Stimulated activated CD4-positive, alpha-beta T cell treated with anti-CD3 and anti-CD28 coated beads, TNF-alpha, amount 100 ng/mL, for 1 hour (primary cell): ENCODE results near the gene SLC2A4RG.
"Not testable (repeated sequence)": the region's sequence is repeated elsewhere in the genome, so short reads cannot be mapped to it uniquely, and the experiment has no call there.

ENCODE experiments used
- DNase-seq, 3 donors: peaks; one replicate each; pipeline ENCODE4 v3.0.0-alpha.2; 2020; ENCODE audit warnings: low read depth in 3 of 3, low spot score in 1 of 3

Gene SLC2A4RG

DNA sequence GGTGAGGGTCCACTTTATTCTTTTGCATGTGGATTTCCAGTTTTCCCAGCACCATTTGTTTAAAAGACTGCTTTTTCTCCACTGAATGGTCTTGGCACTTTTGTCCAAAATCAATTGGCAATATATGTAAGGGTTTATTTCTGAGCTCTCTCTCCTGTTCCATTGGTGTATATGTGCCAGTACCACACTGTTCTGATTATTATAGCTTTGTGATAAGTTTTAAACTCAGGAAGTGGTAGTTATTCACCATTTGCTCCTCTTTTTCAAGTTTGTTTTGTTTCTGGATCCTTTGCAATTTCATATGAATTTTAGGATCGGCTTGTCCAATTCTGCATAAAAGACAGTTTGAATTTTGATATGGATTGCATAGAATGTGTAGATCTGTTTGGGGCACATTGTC, 27.4 kb upstream of the SLC2A4RG start:
- no peak for DNase-seq

DNA sequence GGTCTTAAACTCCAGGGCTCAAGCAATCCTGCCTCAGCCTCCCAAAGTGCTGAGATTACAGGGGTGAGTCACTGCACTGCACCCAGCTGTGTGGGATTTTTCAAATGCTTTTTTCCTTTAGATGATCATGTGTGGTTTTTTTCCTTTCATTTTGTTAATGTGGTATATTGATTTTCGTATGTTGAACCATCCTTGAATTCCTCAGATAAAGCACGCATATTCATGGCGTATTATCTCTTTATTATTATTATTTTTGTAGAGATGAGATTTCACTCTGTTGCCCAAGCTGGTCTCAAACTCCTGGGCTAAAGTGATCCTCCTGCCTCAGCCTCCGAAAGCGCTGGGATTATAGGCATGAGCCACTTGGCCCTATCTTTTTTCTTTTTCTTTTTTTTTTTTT, 24.7 kb upstream of the SLC2A4RG start:
- DNase-seq: no peak

DNA sequence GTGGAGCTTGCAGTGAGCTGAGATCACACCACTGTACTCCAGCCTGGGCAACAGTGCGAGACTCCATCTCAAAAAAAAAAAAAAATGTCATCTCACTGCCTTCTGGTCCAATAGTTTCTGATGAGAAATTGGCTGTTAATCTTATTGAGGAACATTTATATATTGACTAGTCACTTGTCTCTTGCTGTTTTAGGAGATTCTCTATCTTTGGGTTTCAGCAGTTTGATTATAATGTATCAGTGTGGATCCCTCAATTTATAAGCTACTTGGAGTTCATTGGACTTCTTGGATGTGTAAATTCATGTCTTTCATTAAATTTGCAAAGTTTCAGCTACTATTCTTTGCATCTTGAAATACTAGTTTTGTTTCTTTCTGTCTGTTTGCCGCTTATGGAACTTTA, 20.6 kb upstream of the SLC2A4RG start:
- no peak for DNase-seq

DNA sequence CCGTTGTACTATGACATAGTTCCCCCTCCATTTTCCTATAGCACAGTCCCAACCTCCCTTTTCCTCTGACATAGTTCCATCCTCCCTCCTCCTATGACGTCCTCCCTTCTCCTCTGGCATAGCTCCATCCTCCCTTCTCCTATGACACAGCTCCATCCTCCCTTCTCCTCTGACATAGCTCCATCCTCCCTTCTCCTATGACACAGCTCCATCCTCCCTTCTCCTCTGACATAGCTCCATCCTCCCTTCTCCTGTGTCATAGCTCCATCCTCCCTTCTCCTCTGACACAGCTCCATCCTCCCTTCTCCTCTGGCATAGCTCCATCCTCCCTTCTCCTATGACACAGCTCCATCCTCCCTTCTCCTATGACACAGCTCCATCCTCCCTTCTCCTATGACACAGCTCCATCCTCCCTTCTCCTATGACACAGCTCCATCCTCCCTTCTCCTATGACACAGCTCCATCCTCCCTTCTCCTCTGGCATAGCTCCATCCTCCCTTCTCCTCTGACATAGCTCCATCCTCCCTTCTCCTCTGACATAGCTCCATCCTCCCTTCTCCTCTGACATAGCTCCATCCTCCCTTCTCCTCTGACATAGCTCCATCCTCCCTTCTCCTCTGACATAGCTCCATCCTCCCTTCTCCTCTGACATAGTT, 16.5 kb upstream of the SLC2A4RG start:
- DNase-seq: not testable (repeated sequence)

DNA sequence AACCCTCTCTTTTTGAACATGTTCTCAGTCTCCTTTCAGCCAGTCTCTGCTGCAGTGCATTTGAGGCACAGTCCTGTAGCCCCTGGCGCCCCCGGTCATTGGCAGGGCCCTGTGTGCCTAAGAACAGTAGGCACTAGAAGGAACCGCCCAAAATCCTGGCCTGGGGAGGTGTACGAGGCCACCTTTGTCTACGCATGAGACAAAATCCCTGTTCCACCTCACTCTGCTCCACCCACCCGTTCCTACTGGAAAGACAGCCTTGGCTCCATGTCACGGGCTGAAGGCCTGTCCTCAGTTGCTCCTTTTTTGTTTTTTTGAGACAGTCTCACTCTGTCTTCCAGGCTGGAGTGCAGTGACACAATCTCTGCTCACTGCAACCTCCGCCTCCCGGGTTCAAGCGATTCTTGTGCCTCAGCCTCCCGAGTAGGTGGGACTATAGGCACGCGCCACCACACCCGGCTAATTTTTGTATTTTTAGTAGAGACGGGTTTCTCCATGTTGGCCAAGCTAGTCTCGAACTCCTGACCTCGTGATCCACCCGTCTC, 9.3 kb upstream of the SLC2A4RG start:
- not testable (repeated sequence) for DNase-seq

DNA sequence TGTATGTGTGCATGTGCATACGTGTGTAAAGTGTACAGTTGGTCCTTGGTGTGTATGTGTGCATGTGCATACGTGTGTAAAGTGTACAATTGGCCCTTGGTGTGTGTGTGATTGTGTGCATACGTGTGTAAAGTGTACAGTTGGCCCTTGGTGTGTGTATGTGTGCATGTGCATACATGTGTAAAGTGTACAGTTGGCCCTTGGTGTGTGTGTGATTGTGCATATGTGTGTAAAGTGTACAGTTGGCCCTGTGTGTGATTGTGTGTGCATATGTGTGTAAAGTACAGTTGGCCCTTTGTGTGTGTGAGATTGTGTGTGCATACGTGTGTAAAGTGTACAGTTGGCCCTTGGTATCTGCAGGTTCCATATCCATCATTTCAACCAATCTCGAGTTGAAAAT, 8.2 kb upstream of the SLC2A4RG start:
- DNase-seq: no peak

DNA sequence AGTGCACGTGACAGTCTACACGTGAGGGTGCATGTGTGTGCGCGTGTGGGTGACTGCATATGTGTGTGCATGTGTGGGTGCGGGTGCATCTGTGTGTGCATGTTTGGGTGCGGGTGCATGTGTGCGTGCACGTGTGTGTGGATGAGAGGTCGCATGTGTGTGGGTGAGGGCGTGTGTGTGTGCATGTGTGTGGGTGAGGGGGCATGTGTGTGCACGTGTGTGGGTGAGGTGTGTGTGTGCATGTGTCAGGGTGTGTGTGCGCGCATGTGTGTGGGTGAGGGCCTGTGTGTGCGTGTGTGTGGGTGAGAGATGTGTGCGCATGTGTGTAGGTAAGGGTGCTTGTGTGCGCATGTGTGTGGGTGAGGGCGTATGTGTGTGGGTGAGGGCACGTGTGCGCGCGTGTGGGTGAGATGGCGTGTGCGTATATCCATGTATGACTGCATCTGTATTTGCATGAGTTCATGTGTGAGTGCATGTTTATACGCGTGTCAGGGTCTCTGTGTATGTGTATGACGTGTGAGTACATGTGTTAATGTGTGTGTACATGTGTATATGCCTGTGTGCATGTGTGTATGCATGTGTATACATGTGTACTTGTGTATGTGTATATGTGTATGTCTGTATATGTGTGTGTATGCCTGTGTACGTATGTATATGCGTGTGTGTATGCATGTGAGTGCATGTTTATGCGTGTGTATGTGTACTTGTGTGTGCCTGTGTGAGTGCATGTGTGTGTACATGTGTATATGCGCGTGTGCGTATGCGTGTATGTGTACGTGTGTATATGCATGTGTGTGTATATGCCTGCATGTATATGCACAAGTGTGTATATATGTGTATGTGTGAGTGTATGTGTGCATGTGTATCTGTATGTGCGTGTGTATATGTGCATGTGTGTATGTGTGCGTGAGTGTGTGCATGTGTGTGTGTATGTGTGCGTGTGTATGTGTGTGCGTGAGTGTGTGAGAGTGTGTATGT, 7.2 kb upstream of the SLC2A4RG start:
- DNase-seq: no peak

DNA sequence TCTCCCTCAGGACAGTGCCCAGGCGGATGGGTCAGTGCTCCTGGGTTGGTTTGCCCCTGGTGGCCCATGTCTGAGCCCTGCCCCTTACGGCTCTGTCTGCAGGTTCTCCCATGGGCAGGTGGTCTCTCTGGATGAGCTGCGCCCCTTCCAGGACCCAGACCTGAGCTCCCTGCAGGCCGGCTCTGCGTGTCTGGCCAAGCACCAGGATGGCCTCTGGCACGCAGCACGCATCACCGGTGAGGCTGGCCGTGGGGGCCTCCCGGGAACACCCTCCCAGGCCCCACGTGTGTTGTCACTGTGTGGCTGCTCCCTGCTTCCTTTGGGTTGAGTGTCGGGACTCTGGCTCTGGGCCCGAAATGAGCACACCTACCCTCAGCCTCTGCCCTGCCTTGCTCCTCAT, 6.5 kb upstream of the SLC2A4RG start:
- DNase-seq: no peak

DNA sequence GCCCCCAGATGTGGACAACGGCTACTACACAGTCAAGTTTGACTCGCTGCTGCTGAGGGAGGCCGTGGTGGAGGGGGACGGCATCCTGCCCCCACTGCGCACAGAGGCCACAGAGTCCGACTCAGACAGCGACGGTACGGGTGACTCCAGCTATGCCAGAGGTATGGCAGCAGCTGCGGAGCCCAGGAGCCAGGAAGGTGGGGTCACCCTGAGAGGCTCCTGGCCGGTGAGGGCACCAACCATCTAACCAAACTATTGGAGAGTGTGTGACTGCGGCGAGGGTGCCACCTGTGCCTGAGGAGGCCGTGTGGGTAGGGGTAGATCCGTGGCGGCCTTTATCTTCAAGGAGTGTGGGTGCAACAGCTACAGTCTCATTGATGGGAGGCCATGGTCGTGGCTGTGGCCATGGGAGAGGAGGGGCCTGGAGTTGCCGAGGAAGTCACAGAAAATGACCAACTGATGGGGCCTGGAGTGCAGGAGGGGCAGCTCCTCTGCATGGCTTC, 5.9 kb upstream of the SLC2A4RG start:
- DNase-seq: no peak

DNA sequence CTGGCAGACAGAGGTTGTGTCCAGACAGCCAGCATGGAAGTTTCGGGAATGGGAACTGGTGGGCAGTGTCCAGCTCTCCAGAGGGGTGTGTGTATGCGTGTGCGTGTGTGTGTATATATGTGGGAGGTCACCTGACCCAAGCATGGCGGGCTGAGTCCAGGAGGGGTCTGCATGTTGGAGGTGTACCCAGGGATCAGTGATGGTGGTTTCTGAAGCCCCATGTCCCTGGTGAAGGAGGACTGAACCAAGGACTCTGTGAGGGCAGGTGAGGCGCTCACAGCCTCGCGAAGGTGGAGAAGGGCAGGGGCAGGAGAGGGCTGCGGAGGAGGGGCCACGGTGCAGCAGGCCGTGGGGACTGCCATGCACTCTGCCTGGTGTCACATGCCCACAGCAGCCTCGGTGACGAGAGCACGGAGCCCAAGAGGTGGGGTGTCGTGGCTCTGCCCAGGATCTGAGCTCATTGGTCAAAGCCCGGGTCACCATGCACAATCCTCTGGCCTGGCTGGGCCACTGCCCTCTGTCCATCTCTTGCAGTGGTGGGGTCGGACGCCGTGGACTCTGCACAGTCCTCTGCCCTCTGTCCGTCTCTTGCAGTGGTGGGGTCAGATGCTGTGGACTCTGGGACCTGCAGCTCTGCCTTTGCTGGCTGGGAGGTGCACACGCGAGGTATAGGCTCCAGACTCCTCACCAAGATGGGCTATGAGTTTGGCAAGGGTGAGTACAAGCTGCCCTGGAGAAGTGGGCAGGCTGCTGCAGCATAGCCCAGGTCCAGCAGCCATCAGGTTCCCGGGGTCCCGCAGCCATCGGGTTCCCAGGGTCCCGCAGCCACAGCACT, 5.2 kb upstream of the SLC2A4RG start:
- no peak for DNase-seq

DNA sequence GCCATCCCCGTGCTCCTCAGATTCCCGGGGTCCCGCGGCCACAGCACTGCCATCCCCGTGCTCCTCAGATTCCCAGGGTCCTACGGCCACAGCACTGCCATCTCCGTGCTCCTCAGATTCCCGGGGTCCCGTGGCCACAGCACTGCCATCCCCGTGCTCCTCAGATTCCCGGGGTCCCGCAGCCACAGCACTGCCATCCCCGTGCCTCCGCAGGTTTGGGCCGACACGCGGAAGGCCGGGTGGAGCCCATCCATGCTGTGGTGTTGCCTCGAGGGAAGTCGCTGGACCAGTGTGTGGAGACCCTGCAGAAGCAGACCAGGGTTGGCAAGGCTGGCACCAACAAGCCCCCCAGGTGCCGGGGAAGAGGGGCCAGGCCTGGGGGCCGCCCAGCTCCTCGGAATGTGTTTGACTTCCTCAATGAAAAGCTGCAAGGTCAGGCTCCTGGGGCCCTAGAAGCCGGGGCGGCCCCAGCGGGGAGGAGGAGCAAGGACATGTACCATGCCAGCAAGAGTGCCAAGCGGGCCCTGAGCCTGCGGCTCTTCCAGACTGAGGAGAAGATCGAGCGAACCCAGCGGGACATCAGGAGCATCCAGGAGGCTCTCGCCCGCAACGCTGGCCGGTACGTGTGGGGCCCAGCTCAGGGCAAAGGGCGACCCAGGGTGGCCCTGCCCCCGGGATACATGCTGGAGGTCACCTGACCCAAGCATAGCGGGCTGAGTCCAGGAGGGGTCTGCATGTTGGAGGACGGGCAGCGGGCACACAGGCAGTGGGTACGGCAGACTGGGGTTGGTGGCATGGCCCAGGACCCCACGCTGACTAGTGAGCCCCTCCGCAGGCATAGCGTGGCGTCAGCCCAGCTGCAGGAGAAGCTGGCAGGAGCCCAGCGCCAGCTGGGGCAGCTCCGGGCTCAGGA, 4.4 kb upstream of the SLC2A4RG start:
- no peak for DNase-seq

DNA sequence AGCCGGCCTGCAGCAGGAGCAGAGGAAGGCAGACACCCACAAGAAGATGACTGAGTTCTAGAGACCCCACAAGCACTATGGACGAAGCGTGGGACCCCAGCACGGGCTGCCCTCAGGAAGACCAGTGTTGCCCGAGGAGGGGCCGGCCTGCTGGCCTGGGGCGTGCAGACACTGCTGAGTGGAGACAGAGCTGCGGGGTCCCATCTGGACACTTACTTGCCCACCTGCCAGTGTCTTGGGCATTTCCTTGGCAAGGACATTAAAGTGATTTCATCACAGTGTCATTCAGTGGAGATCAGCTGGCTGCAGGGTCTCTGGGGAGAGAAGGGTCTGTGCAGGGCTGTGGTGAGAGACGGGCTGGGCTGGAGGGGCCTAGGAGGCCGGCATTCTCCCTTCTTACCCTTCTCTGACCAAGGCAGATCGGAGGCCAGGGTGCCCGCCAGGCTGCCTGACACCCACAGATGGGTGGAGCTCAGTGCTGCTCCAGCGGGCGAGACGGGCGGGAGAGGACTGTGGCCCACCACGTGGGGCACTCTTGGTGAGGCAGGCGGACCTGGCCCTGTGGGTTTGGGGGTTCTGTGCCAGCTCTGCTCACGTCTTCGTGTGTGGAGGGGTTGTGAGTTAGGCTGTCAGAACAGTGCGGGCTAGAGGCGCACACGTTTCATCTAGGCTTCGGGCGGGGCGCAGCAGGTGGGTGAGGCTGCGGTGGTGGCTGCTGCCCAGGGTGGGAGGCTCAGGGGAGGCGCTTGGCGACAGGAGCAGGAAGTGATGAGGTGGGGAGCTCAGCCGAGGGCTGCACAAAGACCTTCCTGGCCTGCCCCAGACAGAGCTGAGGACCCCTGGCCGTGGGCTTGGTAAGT, 3.5 kb upstream of the SLC2A4RG start, which contains the start of gene LIME1:
Gene LIME1 (plus strand): TSS at position 806 of the 860 bp plus-strand sequence. CDS start 886 bp downstream, outside the sequence.
- peak in 2 of 3 donors; percentile 46 to 60 for DNase-seq

DNA sequence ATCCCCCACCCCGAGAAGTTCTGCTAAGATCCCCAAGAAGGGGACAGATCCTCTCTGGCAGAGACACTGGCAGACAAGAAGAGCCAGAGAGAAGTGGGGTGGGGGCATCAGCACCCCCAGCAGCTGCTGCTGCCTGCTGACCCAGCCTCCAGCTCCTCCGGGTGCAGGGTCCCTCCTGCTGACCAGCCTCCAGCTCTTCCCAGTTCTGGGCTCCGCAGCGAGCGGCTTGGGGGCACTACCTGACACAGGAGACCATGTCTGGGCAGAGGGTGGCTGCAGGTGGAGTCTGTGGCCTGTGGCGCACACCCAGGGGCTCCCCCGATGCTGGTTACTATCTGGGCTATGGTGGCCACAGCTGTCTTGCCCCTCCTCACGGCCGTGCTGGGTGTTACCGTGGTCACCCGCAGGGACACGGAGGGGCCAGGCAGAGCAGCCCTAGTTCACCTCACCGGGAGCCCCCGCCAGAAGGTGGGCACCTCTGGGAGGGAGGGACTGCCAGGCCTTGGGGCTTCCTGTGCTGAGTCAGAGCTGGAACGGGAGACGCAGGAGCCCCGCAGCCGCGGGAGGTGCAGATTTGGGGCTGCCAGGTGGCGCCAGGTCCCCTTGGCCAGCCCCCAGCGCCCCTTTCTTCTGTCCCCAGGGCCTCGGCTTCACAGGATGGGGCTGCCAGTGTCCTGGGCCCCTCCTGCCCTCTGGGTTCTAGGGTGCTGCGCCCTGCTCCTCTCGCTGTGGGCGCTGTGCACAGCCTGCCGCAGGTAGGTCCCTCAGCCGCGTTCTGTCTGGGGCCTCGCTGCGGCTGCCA, 2.5 kb upstream of the SLC2A4RG start:
- no peak for DNase-seq

DNA sequence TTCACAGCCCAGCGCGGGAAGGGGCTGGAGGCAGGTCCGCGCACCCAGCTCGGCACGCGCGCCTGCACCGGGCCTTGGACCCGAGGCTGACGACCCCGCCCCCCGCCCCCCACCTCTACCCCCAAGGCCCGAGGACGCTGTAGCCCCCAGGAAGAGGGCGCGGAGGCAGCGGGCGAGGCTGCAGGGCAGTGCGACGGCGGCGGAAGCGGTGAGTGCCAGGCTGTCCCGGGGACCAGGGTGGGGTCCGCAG, 2.0 kb upstream of the SLC2A4RG start:
- no peak for DNase-seq

DNA sequence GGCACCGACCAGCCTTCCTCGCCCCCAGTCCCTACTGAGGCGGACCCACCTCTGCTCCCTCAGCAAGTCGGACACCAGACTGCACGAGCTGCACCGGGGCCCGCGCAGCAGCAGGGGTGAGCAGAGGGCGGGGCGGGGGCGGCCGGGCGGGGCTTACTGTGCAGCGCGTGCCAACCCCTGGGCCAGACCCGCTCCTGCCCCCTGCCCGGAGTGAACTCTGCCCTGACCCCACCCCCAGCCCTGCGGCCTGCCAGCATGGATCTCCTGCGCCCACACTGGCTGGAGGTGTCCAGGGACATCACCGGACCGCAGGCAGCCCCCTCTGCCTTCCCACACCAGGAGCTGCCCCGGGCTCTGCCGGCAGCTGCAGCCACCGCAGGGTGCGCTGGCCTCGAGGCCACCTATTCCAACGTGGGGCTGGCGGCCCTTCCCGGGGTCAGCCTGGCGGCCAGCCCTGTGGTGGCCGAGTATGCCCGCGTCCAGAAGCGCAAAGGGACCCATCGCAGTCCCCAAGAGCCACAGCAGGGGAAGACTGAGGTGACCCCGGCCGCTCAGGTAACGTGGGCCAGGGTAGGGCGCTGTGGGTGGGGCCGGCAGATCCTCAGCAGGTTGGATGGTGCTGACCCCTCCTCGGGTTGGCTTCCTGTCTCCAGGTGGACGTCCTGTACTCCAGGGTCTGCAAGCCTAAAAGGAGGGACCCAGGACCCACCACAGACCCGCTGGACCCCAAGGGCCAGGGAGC, 1.5 kb upstream of the SLC2A4RG start:
- no peak for DNase-seq

DNA sequence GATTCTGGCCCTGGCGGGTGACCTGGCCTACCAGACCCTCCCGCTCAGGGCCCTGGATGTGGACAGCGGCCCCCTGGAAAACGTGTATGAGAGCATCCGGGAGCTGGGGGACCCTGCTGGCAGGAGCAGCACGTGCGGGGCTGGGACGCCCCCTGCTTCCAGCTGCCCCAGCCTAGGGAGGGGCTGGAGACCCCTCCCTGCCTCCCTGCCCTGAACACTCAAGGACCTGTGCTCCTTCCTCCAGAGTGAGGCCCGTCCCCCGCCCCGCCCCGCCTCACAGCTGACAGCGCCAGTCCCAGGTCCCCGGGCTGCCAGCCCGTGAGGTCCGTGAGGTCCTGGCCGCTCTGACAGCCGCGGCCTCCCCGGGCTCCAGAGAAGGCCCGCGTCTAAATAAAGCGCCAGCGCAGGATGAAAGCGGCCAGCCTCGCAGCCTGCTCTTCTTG, 868 bp upstream of the SLC2A4RG start:
- no peak for DNase-seq

DNA sequence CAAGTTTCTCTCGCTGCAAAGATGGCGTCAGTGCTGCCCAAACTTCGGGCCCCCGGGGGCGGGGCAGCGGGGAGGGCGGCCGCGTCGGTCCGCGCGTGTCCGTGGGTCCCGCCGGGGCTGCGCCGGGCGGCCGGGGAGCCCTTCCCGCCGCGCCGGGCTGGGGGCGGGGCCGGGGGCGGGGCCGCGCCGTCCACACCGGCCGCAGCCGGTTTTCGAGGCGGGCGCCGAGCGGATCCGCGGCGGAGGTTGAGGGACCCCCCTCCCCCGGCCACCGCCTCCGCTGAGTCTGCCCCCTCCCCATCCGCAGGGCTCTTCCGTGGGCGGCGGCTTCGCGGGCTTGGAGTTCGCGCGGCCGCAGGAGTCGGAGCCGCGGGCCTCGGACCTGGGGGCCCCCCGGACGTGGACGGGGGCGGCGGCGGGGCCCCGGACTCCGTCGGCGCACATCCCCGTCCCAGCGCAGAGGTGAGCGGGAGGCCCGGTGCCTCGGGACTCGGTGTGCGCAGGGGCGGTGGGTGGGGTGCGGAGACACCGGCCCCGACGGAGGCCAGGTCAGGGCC, 572 bp downstream of the SLC2A4RG start:
- DNase-seq: no peak
